Measurements from ENCODE around the gene STX2.
"Not testable (repeated sequence)": the region's sequence is repeated elsewhere in the genome, so short reads cannot be mapped to it uniquely, and the experiment has no call there.

DNA sequence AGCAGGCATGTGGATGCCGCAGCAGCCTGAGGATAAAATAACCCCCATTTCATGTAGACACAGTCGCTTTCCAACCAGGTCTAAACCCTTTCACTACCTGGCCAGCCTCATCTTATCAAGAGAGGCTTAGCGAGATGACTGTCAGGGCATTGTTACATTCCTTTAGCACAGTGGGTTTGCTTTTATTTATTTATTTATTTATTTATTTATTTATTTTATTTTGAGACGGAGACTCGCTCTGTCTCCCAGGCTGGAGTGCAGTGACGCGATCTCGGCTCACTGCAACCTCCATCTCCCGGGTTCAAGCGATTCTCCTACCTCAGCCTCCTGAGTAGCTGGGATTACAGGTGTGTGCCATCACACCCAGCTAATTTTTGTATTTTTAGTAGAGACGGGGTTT lies 87.0 kb downstream of the STX2 start:
- TF ChIP-seq, protein P1, sequence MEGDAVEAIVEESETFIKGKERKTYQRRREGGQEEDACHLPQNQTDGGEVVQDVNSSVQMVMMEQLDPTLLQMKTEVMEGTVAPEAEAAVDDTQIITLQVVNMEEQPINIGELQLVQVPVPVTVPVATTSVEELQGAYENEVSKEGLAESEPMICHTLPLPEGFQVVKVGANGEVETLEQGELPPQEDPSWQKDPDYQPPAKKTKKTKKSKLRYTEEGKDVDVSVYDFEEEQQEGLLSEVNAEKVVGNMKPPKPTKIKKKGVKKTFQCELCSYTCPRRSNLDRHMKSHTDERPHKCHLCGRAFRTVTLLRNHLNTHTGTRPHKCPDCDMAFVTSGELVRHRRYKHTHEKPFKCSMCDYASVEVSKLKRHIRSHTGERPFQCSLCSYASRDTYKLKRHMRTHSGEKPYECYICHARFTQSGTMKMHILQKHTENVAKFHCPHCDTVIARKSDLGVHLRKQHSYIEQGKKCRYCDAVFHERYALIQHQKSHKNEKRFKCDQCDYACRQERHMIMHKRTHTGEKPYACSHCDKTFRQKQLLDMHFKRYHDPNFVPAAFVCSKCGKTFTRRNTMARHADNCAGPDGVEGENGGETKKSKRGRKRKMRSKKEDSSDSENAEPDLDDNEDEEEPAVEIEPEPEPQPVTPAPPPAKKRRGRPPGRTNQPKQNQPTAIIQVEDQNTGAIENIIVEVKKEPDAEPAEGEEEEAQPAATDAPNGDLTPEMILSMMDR (IDR thresholded peaks at IDR 0.05; ENCODE audit: insufficient read depth, low read depth, low read length) = not testable (repeated sequence)
- TF ChIP-seq EZH2 (IDR thresholded peaks at IDR 0.05; ENCODE audit: insufficient read depth, low read length) = not testable (repeated sequence)
